ENCODE results near the gene TLR3. TPM values are rescaled to one million over a fixed set of nuclear protein-coding genes. Genes with fewer than 3 reads are reported as not detected.

TLR3 gene
- total and polyA plus RNA-seq, 2 of the 8 experiments (the other 6 are each of a cell fraction or from before 2014, with no cell fraction given) = 1.00 to 2.6 TPM

DNA sequence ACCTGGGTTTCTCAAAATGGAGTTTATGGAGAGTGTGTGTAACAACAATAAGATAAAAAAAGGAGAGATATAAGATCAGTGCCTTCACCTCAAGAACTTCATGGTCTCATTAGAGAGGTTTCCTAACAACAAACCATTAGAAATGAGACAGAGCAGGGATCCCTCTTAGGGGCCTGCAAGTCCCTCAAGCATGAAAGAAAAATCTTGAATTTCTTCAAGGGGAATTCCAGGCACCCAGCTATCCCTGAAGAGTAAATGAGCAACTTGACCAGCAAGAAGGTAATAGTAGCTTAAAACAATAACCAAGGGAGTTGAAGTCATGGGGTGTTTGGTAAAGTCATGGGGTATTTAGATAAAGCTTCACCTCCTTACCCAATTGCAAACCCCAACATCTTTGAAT is 49.7 kb upstream of the TLR3 start:
- TF ChIP-seq KDM5A (IDR thresholded peaks at IDR 0.05; ENCODE audit: low read length) = no peak
- TF ChIP-seq TBP (IDR thresholded peaks at IDR 0.05; ENCODE audit: low read depth, low read length) = no peak
- no peak for TF ChIP-seq TAF7 (optimal IDR thresholded peaks at IDR 0.05; ENCODE audit: borderline replicate concordance, low read depth, low read length)
- no peak for TF ChIP-seq SIN3A (conservative IDR thresholded peaks at IDR 0.05 in 1 of 2, IDR thresholded peaks at IDR 0.05 in 1 of 2; ENCODE audit: low read depth in 1 of 2, low read length in 2 of 2)
- no peak for TF ChIP-seq RNF2 (IDR thresholded peaks at IDR 0.05; ENCODE audit: borderline replicate concordance, low read depth, low read length, missing control alignments, poor library complexity, severe bottlenecking)
- TF ChIP-seq EP300 (IDR thresholded peaks at IDR 0.05; ENCODE audit: borderline replicate concordance in 1 of 2, low read depth in 2 of 2, low read length in 2 of 2) = no peak
- TF ChIP-seq SUZ12 (IDR thresholded peaks at IDR 0.05; ENCODE audit: low read length) = no peak
- no peak for TF ChIP-seq ASH2L (IDR thresholded peaks at IDR 0.05; ENCODE audit: low read length)
- no peak for TF ChIP-seq EZH2 (IDR thresholded peaks at IDR 0.05; ENCODE audit: low read depth, low read length, severe bottlenecking)
- TF ChIP-seq KDM1A (IDR thresholded peaks at IDR 0.05; ENCODE audit: borderline replicate concordance, low read length) = no peak
- no peak for TF ChIP-seq CEBPB (IDR thresholded peaks at IDR 0.05; ENCODE audit: low read depth, low read length)
- no peak for TF ChIP-seq E2F6 (IDR thresholded peaks at IDR 0.05)
- H4K8ac ChIP-seq (ENCODE audit: extremely low read depth, insufficient read depth, low read length) = no peak overlapping the region
- H2BK20ac ChIP-seq (ENCODE audit: low read length) = peak overlapping the region; percentile 54; the same call in 1 of the 2 replicates
- no peak overlapping the region for H3K4me3 ChIP-seq (ENCODE audit: extremely low read depth in 1 of 4, insufficient read depth in 2 of 4, low read depth in 3 of 4, low read length in 4 of 4)
- no peak overlapping the region for H3K23ac ChIP-seq (ENCODE audit: insufficient read length)
- no peak overlapping the region for H4K5ac ChIP-seq (ENCODE audit: insufficient read length, low read depth, low read length)
- no peak overlapping the region for H3K9ac ChIP-seq (replicated peaks in 1 of 4; ENCODE audit: extremely low read depth in 1 of 4, low read depth in 3 of 4, low read length in 3 of 4)
- H4K91ac ChIP-seq (replicated peaks; ENCODE audit: insufficient read length, low read length) = peak overlapping the region; percentile 71
- H3K23me2 ChIP-seq (ENCODE audit: low read depth, low read length) = no peaks in the 10 kb centered on the region; the same call in 1 of the 2 replicates
- no peaks in the 10 kb centered on the region for H4K20me1 ChIP-seq (replicated peaks in 1 of 2; ENCODE audit: control insufficient read depth in 1 of 2, insufficient read depth in 2 of 2, low read length in 2 of 2)
- H2BK120ac ChIP-seq (replicated peaks; ENCODE audit: low read depth, low read length) = no peak overlapping the region
- CTCF ChIA-PET (ENCODE audit: partially characterized antibody) = interaction anchor here (0.6 to 4.4 kb wide), 9 partner anchors 10 to 421 kb away, joined by 3 to 45 read pairs (median 5); no protein-coding TSS in a partner anchor
- no peaks in the 10 kb centered on the region for H3K79me2 ChIP-seq (ENCODE audit: control insufficient read depth in 1 of 2, insufficient read depth in 2 of 2, low read length in 2 of 2)
- no peaks in the 10 kb centered on the region for H3K9me3 ChIP-seq (ENCODE audit: insufficient read depth in 2 of 2, low read depth in 1 of 2, low read length in 1 of 2)
- DNase-seq (ENCODE audit: low read depth in 1 of 2, low spot score in 2 of 2) (no peak), FAIRE-seq (no peak)
- H3K4me1 ChIP-seq (replicated peaks in 1 of 4; ENCODE audit: control insufficient read depth in 3 of 4, insufficient read depth in 4 of 4, low read length in 3 of 4) = peaks cover 0 to 9% (median 5%) of the 10 kb centered on the region in 4 experiments; a peak in 4 of 7 replicates
- H2BK5ac ChIP-seq (ENCODE audit: low read depth, low read length) = no peak overlapping the region
- POLR2A ChIA-PET (ENCODE audit: partially characterized antibody) = interaction anchor here (0.6 kb wide), 1 partner anchor 812 kb away, joined by 3 read pairs; no protein-coding TSS in a partner anchor
- no peak overlapping the region for H3K4me2 ChIP-seq (ENCODE audit: insufficient read depth in 1 of 2, low read depth in 2 of 2, low read length in 2 of 2)
- H2BK12ac ChIP-seq (ENCODE audit: low read depth, low read length) = no peak overlapping the region
- no peak overlapping the region for H2BK15ac ChIP-seq (ENCODE audit: low read length)
- H2AK5ac ChIP-seq (ENCODE audit: low read depth, low read length) = no peak overlapping the region
- no peaks in the 10 kb centered on the region for H3K36me3 ChIP-seq (ENCODE audit: control insufficient read depth in 2 of 4, insufficient read depth in 4 of 4, low read length in 3 of 4)
- no peak overlapping the region for H3K56ac ChIP-seq (replicated peaks; ENCODE audit: insufficient read length, low read depth, low read length)
- no peaks in the 10 kb centered on the region for H3K27me3 ChIP-seq (replicated peaks in 1 of 4; ENCODE audit: control insufficient read depth in 3 of 4, extremely low read depth in 1 of 4, insufficient read depth in 3 of 4, low read length in 3 of 4)
- no peak overlapping the region for H3K4ac ChIP-seq (replicated peaks; ENCODE audit: insufficient read length, low read depth, low read length)
- no peak overlapping the region for H2AFZ ChIP-seq (ENCODE audit: low read length)
- no peak overlapping the region for H3K14ac ChIP-seq (ENCODE audit: insufficient read length)
- H3K79me1 ChIP-seq (ENCODE audit: low read depth, low read length) = no peaks in the 10 kb centered on the region
- no peak overlapping the region for H3K27ac ChIP-seq (ENCODE audit: low read depth, low read length)
- no peak overlapping the region for H3K18ac ChIP-seq (ENCODE audit: extremely low read depth, low read length)
